K562 (cell line): ENCODE data around the gene COL6A2. TPM values are rescaled to one million over a fixed set of nuclear protein-coding genes. Genes with fewer than 3 reads are reported as not detected.

Source experiments
- FUS ChIP-seq: fragments of 200-400 bp; formaldehyde crosslinking; optimal IDR thresholded peaks from 2 replicates; pipeline ENCODE3; 2017; ENCODE audit warnings: low read depth, low read length
- KLF10 ChIP-seq: fragments of 250-450 bp; sonication (Bioruptor Pico); IDR thresholded peaks from 2 replicates; pipeline ENCODE4 v1.6.1; 2021; ENCODE audit warnings: matching md5 sums
- PCBP1 ChIP-seq: fragments of 200-400 bp; formaldehyde crosslinking; IDR thresholded peaks from 2 replicates; pipeline ENCODE4 v1.6.1; 2018; ENCODE audit warnings: mild to moderate bottlenecking, low read depth, low read length; ENCODE audit not compliant: poor library complexity, severe bottlenecking
- TSHZ1 ChIP-seq: fragments of 250-450 bp; sonication (Bioruptor Pico); IDR thresholded peaks from 2 replicates; pipeline ENCODE4 v1.4.0; 2020; ENCODE audit warnings: mild to moderate bottlenecking, moderate library complexity
- ZKSCAN3 ChIP-seq: fragments of 250-450 bp; sonication (Bioruptor Pico); IDR thresholded peaks from 2 replicates; pipeline ENCODE4 v1.4.0; 2020
- polyA plus RNA-seq, 8 experiments: library from polyadenylated mRNA; depleted of rRNA in 4 of 8; stranded (reverse) in 5 of 8; unstranded in 3 of 8; fragments of >200 nt; fragmentation: Nextera tagmentation in 2 of 8; fragmentation: Illumina TruSeq in 1 of 8; extraction: Ambion mirVana in 2 of 8; extraction: Trizol in 1 of 8; gene quantifications; 2 replicates each; pipeline versions ENCODE4 v1.2.1 to v1.2.3, GENCODE V29; 2011 to 2014; ENCODE audit warnings: inconsistent platforms in 1 of 8, missing spikeins in 1 of 8
- total RNA-seq, 7 experiments: library from RNA; depleted of rRNA in 6 of 7; stranded (reverse); fragments of >200 nt in 6 of 7; fragmentation: Illumina TruSeq in 2 of 7; extraction: Trizol in 2 of 7; gene quantifications; 2 replicates each; pipeline versions ENCODE4 v1.2.1 to v1.2.3, GENCODE V29; 2011 to 2021; ENCODE audit warnings: low replicate concordance in 1 of 7
- TF ChIP-seq, protein P1 (sequence below): IDR thresholded peaks from 2 replicates; pipeline ENCODE4 v1.6.1; 2011; ENCODE audit not compliant: insufficient read length; ENCODE audit errors: extremely low read depth

Gene COL6A2
- total and polyA plus RNA-seq, 9 of the 15 experiments (the other 6 are each of a cell fraction or from before 2014, with no cell fraction given) = 0.07 to 1.1 (median 0.24) TPM; not detected in 3

- no peak for TF ChIP-seq TSHZ1
- TF ChIP-seq PCBP1 = no peak
- TF ChIP-seq, protein P1, sequence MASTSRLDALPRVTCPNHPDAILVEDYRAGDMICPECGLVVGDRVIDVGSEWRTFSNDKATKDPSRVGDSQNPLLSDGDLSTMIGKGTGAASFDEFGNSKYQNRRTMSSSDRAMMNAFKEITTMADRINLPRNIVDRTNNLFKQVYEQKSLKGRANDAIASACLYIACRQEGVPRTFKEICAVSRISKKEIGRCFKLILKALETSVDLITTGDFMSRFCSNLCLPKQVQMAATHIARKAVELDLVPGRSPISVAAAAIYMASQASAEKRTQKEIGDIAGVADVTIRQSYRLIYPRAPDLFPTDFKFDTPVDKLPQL = no peak
- no peak for TF ChIP-seq FUS
- no peak for TF ChIP-seq ZKSCAN3 (CRISPR knock-in tag)
- no peak for TF ChIP-seq KLF10
- TF ChIP-seq, all 486 proteins: peak for 0
These were observed 13.9 kb upstream of the COL6A2 start (continued) for GRCh38 chr21:46083791-46084561.
